Loucy (cell line): ENCODE measurements around the gene RPS6KA2.

Experiments used
- H2AFZ ChIP-seq: fragments of 200-600 bp; sonication (generic); 2 replicates; pipeline ENCODE4 v1.6.0; 2016; ENCODE audit warnings: antibody characterized with exemption, mild to moderate bottlenecking, low read length, moderate library complexity
- H3F3A ChIP-seq: fragments of 200-600 bp; 2 replicates; pipeline ENCODE4 v1.6.0; 2016; ENCODE audit warnings: antibody characterized with exemption, low read depth, mild to moderate bottlenecking
- H3K27me3 ChIP-seq: fragments of 200-600 bp; sonication (generic); 2 replicates; pipeline ENCODE4 v1.6.1; 2014; ENCODE audit warnings: low read length, mild to moderate bottlenecking; ENCODE audit not compliant: insufficient read depth, poor library complexity, severe bottlenecking
- H3K36me3 ChIP-seq: fragments of 200-600 bp; sonication (generic); 2 replicates; pipeline ENCODE4 v1.6.1; 2016; ENCODE audit warnings: low read length; ENCODE audit not compliant: insufficient read depth
- H3K4me1 ChIP-seq: fragments of 200-600 bp; sonication (generic); 2 replicates; pipeline ENCODE4 v1.5.1; 2014; ENCODE audit warnings: low read length, mild to moderate bottlenecking; ENCODE audit not compliant: insufficient read depth, poor library complexity, severe bottlenecking
- H3K4me2 ChIP-seq: fragments of 200-600 bp; sonication (generic); 2 replicates; pipeline ENCODE4 v1.6.0; 2014; ENCODE audit warnings: antibody characterized with exemption, low read length, low read depth, mild to moderate bottlenecking; ENCODE audit not compliant: poor library complexity, severe bottlenecking
- H3K4me3 ChIP-seq: fragments of 200-600 bp; sonication (generic); 2 replicates; pipeline ENCODE4 v1.5.1; 2014; ENCODE audit warnings: low read length, mild to moderate bottlenecking, mixed read lengths; ENCODE audit not compliant: poor library complexity, severe bottlenecking
- H3K79me2 ChIP-seq: fragments of 200-600 bp; sonication (generic); 2 replicates; pipeline ENCODE4 v1.6.1; 2014; ENCODE audit warnings: low read length; ENCODE audit not compliant: insufficient read depth
- H3K9ac ChIP-seq: fragments of 200-600 bp; sonication (generic); 2 replicates; pipeline ENCODE4 v1.6.0; 2014; ENCODE audit warnings: mild to moderate bottlenecking, low read depth, low read length, moderate library complexity; ENCODE audit not compliant: poor library complexity, severe bottlenecking
- H3K9me2 ChIP-seq: fragments of 200-600 bp; sonication (generic); replicated peaks from 2 replicates; pipeline ENCODE4 v1.6.1; 2016; ENCODE audit warnings: low read depth, low read length, mixed read lengths
- H3K9me3 ChIP-seq: fragments of 200-600 bp; sonication (generic); 2 replicates; pipeline ENCODE4 v1.6.1; 2014; ENCODE audit warnings: mild to moderate bottlenecking, antibody characterized with exemption, low read length, low read depth; ENCODE audit not compliant: insufficient read depth
- H4K20me1 ChIP-seq: fragments of 200-600 bp; sonication (generic); 2 replicates; pipeline ENCODE4 v1.6.0; 2014; ENCODE audit warnings: antibody characterized with exemption, low read length, mild to moderate bottlenecking; ENCODE audit not compliant: insufficient read depth, poor library complexity, severe bottlenecking
- CTCF ChIP-seq: fragments of 200-600 bp; sonication (generic); conservative IDR thresholded peaks from 2 replicates; pipeline ENCODE4 v1.5.1; 2014; ENCODE audit warnings: mild to moderate bottlenecking, antibody characterized with exemption, low read length
- EZH2phosphoT487 ChIP-seq: fragments of 200-600 bp; IDR thresholded peaks from 2 replicates; pipeline ENCODE4 v1.6.1; 2018; ENCODE audit warnings: antibody characterized with exemption, mild to moderate bottlenecking, moderate library complexity, borderline replicate concordance

Gene RPS6KA2

GRCh38 chr6:166443166-166443565 is 183.9 kb downstream of the RPS6KA2 start:
- H4K20me1 ChIP-seq, result no peaks in the 10 kb centered on the region
- no peaks in the 10 kb centered on the region for H3K9me3 ChIP-seq
- no peaks in the 10 kb centered on the region for H3K79me2 ChIP-seq
- H3K9me2 ChIP-seq, result no peaks in the 10 kb centered on the region
- H3K27me3 ChIP-seq, result no peaks in the 10 kb centered on the region
- H3K4me2 ChIP-seq, result no peak overlapping the region
- TF ChIP-seq CTCF (no peak; the same call in 1 of the 2 replicates), EZH2phosphoT487 (no peak)
- H3K4me3 ChIP-seq, result no peak overlapping the region
- H3K9ac ChIP-seq, result no peak overlapping the region
- H3K4me1 ChIP-seq, result peaks cover 39% of the 10 kb centered on the region
- no peaks in the 10 kb centered on the region for H3K36me3 ChIP-seq
- no peak overlapping the region for H2AFZ ChIP-seq
- H3F3A ChIP-seq, result no peaks in the 10 kb centered on the region

- H4K20me1 ChIP-seq, result no peaks in the 10 kb centered on the region
- no peak overlapping the region for H3K9ac ChIP-seq
- H3F3A ChIP-seq, result no peaks in the 10 kb centered on the region
- no peak for TF ChIP-seq CTCF
- TF ChIP-seq EZH2phosphoT487, result no peak
- no peaks in the 10 kb centered on the region for H3K36me3 ChIP-seq
- H3K27me3 ChIP-seq, result no peaks in the 10 kb centered on the region
- H3K9me2 ChIP-seq, result no peaks in the 10 kb centered on the region
- no peak overlapping the region for H3K4me3 ChIP-seq
- H2AFZ ChIP-seq, result no peak overlapping the region
- H3K4me1 ChIP-seq, result peaks cover 46% of the 10 kb centered on the region
- H3K9me3 ChIP-seq, result no peaks in the 10 kb centered on the region
- no peaks in the 10 kb centered on the region for H3K79me2 ChIP-seq
- no peak overlapping the region for H3K4me2 ChIP-seq
Observed at GRCh38 chr6:166442131-166442685, 184.8 kb downstream of the RPS6KA2 start.

GRCh38 chr6:166441325-166442078 is 185.5 kb downstream of the RPS6KA2 start:
- no peak overlapping the region for H2AFZ ChIP-seq
- peaks cover 50% of the 10 kb centered on the region for H3K4me1 ChIP-seq
- no peak overlapping the region for H3K4me3 ChIP-seq
- no peaks in the 10 kb centered on the region for H3K27me3 ChIP-seq
- H3K9ac ChIP-seq, result no peak overlapping the region
- H3K4me2 ChIP-seq, result no peak overlapping the region
- H3K9me3 ChIP-seq, result no peaks in the 10 kb centered on the region
- H3K36me3 ChIP-seq, result no peaks in the 10 kb centered on the region
- H4K20me1 ChIP-seq, result no peaks in the 10 kb centered on the region
- TF ChIP-seq CTCF, result no peak
- TF ChIP-seq EZH2phosphoT487, result no peak
- H3F3A ChIP-seq, result no peaks in the 10 kb centered on the region
- H3K9me2 ChIP-seq, result no peaks in the 10 kb centered on the region
- H3K79me2 ChIP-seq, result no peaks in the 10 kb centered on the region
